Activated B cell treated with CpG ODN at 0.5 μM for 24 hours (primary cell): ENCODE data around the gene HNRNPL. TPM values are rescaled to one million over a fixed set of nuclear protein-coding genes. Genes with fewer than 3 reads are reported as not detected.
A peak's percentile ranks its signal among the peaks of the same experiment; 100 is the strongest.

Experiments used
- ATAC-seq: fragments of 200-7000 bp; cut with Tn5 transposase; one replicate; pipeline ENCODE4 v1.10.0; 2021; ENCODE audit warnings: low read depth, mild to moderate bottlenecking, moderate library complexity
- CTCF ChIA-PET: fragments of 350-600 bp; sonication (Branson Sonifier 250); formaldehyde crosslinking; loops from one replicate; lab custom pipeline; 2021; ENCODE audit warnings: antibody characterized with exemption; lab: Charles Lee
- POLR2A ChIA-PET: fragments of 350-600 bp; sonication (Branson Sonifier 250); formaldehyde crosslinking; loops from one replicate; lab custom pipeline; 2021; ENCODE audit warnings: antibody characterized with exemption; lab: Charles Lee
- DNase-seq: peaks from one replicate; pipeline ENCODE4 v3.0.0; 2022
- H3K27ac Mint-ChIP-seq: one replicate; pipeline ENCODE4 v1.8.0; 2020; ENCODE audit warnings: mixed read lengths
- H3K27me3 Mint-ChIP-seq: one replicate; pipeline ENCODE4 v1.8.0; 2021; ENCODE audit warnings: mixed read lengths
- H3K36me3 Mint-ChIP-seq: one replicate; pipeline ENCODE4 v1.8.0; 2021; ENCODE audit warnings: low read depth, mixed read lengths
- H3K4me1 Mint-ChIP-seq: one replicate; pipeline ENCODE4 v1.8.0; 2021; ENCODE audit warnings: mixed read lengths
- H3K4me3 Mint-ChIP-seq: one replicate; pipeline ENCODE4 v1.8.0; 2020; ENCODE audit warnings: mild to moderate bottlenecking, mixed read lengths
- H3K9me3 Mint-ChIP-seq: one replicate; pipeline ENCODE4 v1.8.0; 2020; ENCODE audit warnings: mixed read lengths
- CTCF ChIP-seq: fragments of 200-600 bp; IDR thresholded peaks from one replicate; pipeline ENCODE4 v1.8.0; 2022; ENCODE audit warnings: antibody characterized with exemption, mild to moderate bottlenecking
- intact Hi-C: fragments of 100-400 bp; cut with micrococcal nuclease; formaldehyde crosslinking; loops from one replicate; pipeline ENCODE4 v1.15.1; 2024
- total RNA-seq: library from RNA; stranded (reverse); gene quantifications from 2 replicates; pipeline ENCODE4 v1.2.3, GENCODE V29; 2022

Gene HNRNPL
- total RNA-seq, 1 donor from 2014 or later, result 546 TPM

GRCh38 chr19:38850436-38850975 is 720 bp upstream of the HNRNPL start:
- no peaks in the 10 kb centered on the region for H3K9me3 Mint-ChIP-seq
- intact Hi-C loops, result loop anchor here (1.0 to 5.0 kb wide), 9 partner anchors 14 to 982 kb away; partner anchors contain the start of genes ACTN4, DYRK1B, ECH1 and NFKBIB
- H3K36me3 Mint-ChIP-seq, result peaks cover 43% of the 10 kb centered on the region
- peak overlapping the region; percentile 93 for H3K4me3 Mint-ChIP-seq
- TF ChIP-seq CTCF, result no peak
- no peaks in the 10 kb centered on the region for H3K27me3 Mint-ChIP-seq
- POLR2A ChIA-PET, result interaction anchor here (1.1 to 9.5 kb wide), 13 partner anchors 8 to 232 kb away, joined by 3 to 463 read pairs (median 10); partner anchors contain the start of genes ECH1, EIF3K, MAP4K1 and MRPS12
- CTCF ChIA-PET, result interaction anchor here (1.4 to 4.5 kb wide), 4 partner anchors 9 to 37 kb away, joined by 3 to 31 read pairs (median 9); no protein-coding TSS in a partner anchor
- ATAC-seq, result peak; percentile 69
- peaks cover 61% of the 10 kb centered on the region for H3K4me1 Mint-ChIP-seq
- H3K27ac Mint-ChIP-seq, result peak overlapping the region; percentile 98
- DNase-seq, result peak; percentile 95

GRCh38 chr19:38849147-38849859 is 483 bp downstream of the HNRNPL start:
- no peak for TF ChIP-seq CTCF
- intact Hi-C loops, result loop anchor here (1.0 kb wide), 3 partner anchors 8 to 81 kb away; partner anchors contain the start of genes MRPS12 and SARS2
- CTCF ChIA-PET, result interaction anchor here (0.6 to 4.2 kb wide), 8 partner anchors 11 to 79 kb away, joined by 3 to 35 read pairs (median 4); partner anchors contain the start of genes ECH1 and RINL
- Mint-ChIP-seq H3K4me3 (peak overlapping the region; percentile 93), H3K36me3 (peaks cover 55% of the 10 kb centered on the region), H3K4me1 (peaks cover 62% of the 10 kb centered on the region), H3K27ac (peak overlapping the region; percentile 98), H3K27me3 (no peaks in the 10 kb centered on the region), H3K9me3 (no peaks in the 10 kb centered on the region)
- POLR2A ChIA-PET, result interaction anchor here (0.5 to 9.5 kb wide), 26 partner anchors 9 to 1928 kb away, joined by 3 to 463 read pairs (median 8); partner anchors contain the start of genes ACTN4, ECH1, EIF3K and FAM98C
- DNase-seq (peak; percentile 98), ATAC-seq (peak; percentile 16)

GRCh38 chr19:38848299-38849146 is 1.3 kb downstream of the HNRNPL start:
- peaks cover 67% of the 10 kb centered on the region for H3K4me1 Mint-ChIP-seq
- ChIA-PET POLR2A (interaction anchor here (0.5 to 9.5 kb wide), 27 partner anchors 9 to 1929 kb away, joined by 3 to 463 read pairs (median 8); partner anchors contain the start of genes ACTN4, ECH1, EIF3K and FAM98C), CTCF (interaction anchor here (0.9 to 4.2 kb wide), 7 partner anchors 12 to 41 kb away, joined by 3 to 35 read pairs (median 3); partner anchors contain the start of genes ECH1 and RINL)
- intact Hi-C loops, result loop anchor here (1.0 kb wide), 3 partner anchors 7 to 82 kb away; partner anchors contain the start of genes MRPS12 and SARS2
- peaks cover 63% of the 10 kb centered on the region for H3K36me3 Mint-ChIP-seq
- H3K9me3 Mint-ChIP-seq, result no peaks in the 10 kb centered on the region
- H3K27ac Mint-ChIP-seq, result peak overlapping the region; percentile 98
- peak overlapping the region; percentile 93 for H3K4me3 Mint-ChIP-seq
- no peak for TF ChIP-seq CTCF
- no peak for ATAC-seq
- no peak for DNase-seq
- H3K27me3 Mint-ChIP-seq, result no peaks in the 10 kb centered on the region

- DNase-seq (no peak), ATAC-seq (no peak)
- H3K27me3 Mint-ChIP-seq, result no peaks in the 10 kb centered on the region
- peaks cover 81% of the 10 kb centered on the region for H3K36me3 Mint-ChIP-seq
- CTCF ChIA-PET, result interaction anchor here (3.9 to 4.2 kb wide), 2 partner anchors 24 to 41 kb away, joined by 13 to 35 read pairs; no protein-coding TSS in a partner anchor
- H3K4me1 Mint-ChIP-seq, result peaks cover 72% of the 10 kb centered on the region
- no peaks in the 10 kb centered on the region for H3K9me3 Mint-ChIP-seq
- no peak overlapping the region for H3K4me3 Mint-ChIP-seq
- H3K27ac Mint-ChIP-seq, result no peak overlapping the region
- intact Hi-C loops, result no loop called here
- POLR2A ChIA-PET, result interaction anchor here (0.6 to 9.5 kb wide), 7 partner anchors 14 to 224 kb away, joined by 3 to 463 read pairs (median 5); partner anchors contain the start of genes ECH1 and RINL
- TF ChIP-seq CTCF, result no peak
Measured at GRCh38 chr19:38846097-38846496, 3.7 kb downstream of the HNRNPL start.
